ENCODE data around the gene EFHC2. TPM values are rescaled to one million over a fixed set of nuclear protein-coding genes. Genes with fewer than 3 reads are reported as not detected.

Gene EFHC2
- total and polyA plus RNA-seq, 10 of the 15 experiments (the other 5 are each of a cell fraction or from before 2014, with no cell fraction given), result 0.56 TPM; not detected in 9

DNA sequence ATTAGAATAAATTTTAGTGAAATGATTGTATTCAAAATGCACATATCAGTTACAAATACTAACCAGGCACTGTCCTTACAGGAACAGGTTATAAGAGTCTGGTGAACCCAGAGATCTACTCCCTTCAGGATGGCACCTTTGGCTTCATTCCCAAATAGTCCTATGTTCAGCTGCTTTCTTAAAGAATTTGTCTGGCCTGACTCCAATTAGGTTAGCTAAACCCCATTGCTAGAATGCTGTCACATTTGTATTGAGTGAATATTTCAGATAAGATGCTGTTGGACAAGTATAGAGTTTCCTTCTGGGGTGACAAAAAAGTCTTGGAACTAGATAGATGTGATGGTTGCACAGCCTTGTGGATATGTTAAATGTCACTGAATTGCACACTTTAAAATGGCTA is 69.4 kb downstream of the EFHC2 start (continued):
- TF ChIP-seq CHD4 (IDR thresholded peaks at IDR 0.05) (no peak), ZBTB4 (CRISPR knock-in tag; IDR thresholded peaks at IDR 0.05) (no peak), ZBTB40 (IDR thresholded peaks at IDR 0.05; ENCODE audit: borderline replicate concordance) (no peak)
- TF ChIP-seq, protein P1, sequence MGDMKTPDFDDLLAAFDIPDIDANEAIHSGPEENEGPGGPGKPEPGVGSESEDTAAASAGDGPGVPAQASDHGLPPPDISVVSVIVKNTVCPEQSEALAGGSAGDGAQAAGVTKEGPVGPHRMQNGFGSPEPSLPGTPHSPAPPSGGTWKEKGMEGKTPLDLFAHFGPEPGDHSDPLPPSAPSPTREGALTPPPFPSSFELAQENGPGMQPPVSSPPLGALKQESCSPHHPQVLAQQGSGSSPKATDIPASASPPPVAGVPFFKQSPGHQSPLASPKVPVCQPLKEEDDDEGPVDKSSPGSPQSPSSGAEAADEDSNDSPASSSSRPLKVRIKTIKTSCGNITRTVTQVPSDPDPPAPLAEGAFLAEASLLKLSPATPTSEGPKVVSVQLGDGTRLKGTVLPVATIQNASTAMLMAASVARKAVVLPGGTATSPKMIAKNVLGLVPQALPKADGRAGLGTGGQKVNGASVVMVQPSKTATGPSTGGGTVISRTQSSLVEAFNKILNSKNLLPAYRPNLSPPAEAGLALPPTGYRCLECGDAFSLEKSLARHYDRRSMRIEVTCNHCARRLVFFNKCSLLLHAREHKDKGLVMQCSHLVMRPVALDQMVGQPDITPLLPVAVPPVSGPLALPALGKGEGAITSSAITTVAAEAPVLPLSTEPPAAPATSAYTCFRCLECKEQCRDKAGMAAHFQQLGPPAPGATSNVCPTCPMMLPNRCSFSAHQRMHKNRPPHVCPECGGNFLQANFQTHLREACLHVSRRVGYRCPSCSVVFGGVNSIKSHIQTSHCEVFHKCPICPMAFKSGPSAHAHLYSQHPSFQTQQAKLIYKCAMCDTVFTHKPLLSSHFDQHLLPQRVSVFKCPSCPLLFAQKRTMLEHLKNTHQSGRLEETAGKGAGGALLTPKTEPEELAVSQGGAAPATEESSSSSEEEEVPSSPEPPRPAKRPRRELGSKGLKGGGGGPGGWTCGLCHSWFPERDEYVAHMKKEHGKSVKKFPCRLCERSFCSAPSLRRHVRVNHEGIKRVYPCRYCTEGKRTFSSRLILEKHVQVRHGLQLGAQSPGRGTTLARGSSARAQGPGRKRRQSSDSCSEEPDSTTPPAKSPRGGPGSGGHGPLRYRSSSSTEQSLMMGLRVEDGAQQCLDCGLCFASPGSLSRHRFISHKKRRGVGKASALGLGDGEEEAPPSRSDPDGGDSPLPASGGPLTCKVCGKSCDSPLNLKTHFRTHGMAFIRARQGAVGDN (IDR thresholded peaks at IDR 0.05), result no peak

Data from GM12878 (cell line).